GM19025 (cell line): ENCODE measurements around the gene SPATA13.

Source experiments
- ATAC-seq: cut with Tn5 transposase; IDR thresholded peaks from one replicate; pipeline ENCODE4 v1.9.1; 2021; ENCODE audit warnings: mild to moderate bottlenecking, low read depth, moderate library complexity; ENCODE audit not compliant: unreplicated experiment

The SPATA13 gene

DNA sequence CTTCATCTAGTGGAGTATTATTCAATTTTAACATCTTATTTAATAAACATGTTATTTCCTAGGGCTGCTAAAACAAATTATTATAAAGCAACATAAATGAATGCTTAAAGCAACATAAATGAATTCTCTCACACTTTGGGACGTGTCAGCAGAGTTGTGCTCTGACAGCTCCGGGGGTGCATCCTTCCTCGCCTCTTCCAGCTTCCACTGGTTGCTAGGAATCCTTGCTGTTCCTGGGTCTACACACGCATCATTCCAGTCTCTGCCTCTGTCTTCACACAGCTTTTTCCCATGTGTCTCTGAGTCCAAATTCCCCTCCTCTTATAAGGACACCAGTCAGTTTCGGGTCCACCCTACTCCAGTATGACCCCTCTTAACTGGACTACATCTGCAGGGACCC is 21.6 kb upstream of the SPATA13 start:
- no peak for ATAC-seq

DNA sequence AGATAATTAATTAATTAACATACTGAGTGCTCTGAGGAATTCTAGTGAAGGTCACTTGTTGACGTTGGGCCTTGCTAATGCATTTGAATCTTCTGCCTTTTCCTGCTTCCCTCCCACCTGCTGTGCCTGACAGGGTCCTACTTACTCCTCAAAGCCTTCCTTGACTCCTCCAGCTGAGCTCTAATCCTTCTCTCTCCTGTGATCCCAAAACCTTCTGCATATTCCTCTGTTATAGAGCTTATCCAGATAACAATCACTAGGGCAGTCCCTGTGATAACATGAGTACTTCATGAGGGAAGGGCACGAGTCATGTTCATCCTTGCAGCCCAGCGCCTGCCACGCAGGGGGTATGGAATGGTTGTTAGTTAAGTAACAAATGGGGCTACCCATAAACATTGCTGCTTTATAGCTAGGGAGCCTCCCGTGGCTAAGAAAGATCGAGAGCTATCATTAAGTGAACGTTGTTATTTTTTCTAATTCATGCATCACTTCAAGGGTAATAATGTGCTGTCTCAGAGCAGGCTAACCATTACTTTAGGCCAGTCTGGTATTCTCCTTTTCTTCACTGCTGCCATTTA is 19.1 kb upstream of the SPATA13 start:
- no peak for ATAC-seq

DNA sequence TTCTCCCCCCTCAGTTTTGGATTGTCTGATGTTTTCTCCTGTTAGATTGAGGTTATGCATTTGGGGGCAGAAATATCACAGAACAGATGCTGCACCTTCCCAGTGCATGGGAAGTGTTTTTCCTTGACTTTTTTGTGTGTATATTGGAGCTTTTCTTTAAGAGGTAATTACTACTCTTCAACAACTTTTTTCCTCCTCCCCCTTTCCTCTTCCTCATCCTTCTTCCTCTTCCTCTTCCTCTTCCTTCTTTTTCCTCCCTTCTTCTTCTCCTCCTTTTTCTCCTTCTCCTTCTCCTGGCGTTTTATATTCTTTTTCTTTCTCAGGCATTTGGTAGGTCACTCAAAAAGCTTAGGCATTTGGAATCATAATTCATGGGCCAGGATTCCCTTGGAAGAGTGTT is 18.1 kb upstream of the SPATA13 start:
- ATAC-seq, result no peak

DNA sequence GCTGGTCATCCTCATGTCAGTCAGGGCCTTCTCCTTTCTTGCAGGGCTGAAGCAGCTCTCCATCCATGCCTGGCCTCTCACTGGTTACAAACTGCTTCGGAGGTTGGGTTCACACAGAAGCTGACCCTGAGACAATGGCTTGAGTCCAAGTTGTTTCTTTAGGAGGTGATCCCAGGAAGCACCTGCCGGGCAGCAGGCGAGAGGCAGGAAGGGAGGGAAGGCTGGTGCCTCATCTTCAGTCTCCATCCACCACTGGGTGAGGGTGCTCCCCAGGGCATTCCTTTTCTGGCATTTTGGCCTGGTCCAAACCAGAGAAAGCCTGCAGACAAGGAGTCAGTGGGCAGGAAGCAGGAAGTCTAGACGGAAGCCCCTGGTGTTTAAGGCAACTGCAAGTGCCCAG is 17.6 kb upstream of the SPATA13 start:
- no peak for ATAC-seq

DNA sequence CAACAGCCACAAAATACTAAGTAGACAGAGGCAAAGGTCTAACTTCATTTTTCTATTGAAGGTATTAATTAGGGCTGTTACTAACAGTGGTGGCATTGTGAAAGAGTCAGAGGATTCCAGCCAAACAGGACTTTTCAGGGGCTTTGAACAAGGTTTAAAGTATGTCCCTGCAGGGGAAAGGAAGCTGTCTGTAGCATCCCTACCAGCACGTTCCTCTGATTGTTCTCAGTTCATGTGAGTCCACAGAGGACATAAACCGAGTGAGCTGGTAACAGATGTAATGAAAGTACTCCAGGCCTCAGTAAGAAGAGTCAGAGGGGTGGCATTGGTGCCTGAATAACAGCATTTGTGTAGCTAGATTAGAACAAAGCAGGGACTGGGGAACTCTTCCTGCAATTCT is 15.3 kb upstream of the SPATA13 start:
- no peak for ATAC-seq

DNA sequence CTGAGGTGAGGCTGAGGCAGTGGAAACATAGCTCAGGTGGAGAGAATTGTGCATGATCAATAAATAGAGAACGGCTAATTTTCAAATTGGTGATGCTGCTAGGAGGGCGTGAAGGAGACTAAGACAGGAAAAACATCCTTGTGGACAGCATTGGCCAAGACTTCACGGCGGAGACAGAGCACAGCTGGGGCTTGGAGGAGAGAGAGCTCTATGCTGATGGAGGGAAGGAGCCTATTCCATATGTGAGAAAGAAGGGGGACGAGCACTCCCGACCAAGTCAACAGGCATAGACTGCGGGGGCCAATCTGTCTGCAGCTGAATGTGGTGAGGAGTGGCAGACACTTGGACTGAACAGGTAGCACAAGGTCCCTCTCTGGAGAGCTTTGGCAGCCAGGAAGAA is 14.8 kb upstream of the SPATA13 start:
- ATAC-seq, result no peak

DNA sequence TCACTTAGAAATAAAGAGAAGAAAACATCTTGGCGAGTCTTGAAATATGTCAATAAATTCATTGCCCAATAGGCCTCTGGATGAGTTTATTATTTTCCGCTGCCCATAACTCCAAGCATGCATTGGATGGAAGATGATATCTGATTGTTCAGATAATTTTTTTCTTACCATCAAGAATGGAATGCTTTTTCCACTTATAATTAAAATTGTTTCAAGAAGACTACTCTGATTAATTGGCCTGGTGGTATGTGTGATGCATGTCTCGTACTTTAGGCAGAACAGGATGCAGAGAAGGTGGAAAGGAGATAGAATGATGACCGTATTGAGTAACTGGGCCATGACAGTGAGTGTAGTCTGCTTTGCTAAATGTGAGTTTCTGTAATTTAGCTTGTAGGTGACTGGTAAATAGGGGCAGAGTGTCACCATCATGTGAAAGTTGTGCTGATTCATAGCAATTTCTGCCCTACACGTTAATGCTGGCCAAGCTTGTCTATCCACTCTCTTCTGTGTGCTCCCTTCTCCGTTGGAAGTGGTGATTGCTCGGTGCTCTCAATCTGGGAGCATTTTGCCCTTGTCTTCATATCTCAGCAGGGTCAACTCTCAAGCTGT is 13.5 kb upstream of the SPATA13 start:
- ATAC-seq, result no peak

DNA sequence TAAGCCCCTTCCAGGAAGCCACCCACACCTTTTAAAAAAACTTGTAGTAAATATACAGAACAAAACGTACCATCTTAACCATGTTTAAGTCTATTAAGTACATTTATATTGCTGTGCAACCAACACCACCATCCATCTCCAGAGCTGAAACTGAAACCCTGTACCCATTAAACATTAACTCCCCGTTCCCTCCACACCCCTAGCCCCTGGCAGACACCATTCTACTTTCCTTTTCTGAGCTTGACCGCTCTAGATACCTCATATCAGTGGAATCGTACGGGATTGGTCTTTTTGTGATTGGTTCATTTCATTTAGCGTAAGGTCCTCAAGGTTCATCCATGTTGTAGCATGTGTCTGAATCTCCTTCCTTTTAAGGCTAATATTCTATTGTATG is 13.0 kb upstream of the SPATA13 start:
- ATAC-seq, result no peak

DNA sequence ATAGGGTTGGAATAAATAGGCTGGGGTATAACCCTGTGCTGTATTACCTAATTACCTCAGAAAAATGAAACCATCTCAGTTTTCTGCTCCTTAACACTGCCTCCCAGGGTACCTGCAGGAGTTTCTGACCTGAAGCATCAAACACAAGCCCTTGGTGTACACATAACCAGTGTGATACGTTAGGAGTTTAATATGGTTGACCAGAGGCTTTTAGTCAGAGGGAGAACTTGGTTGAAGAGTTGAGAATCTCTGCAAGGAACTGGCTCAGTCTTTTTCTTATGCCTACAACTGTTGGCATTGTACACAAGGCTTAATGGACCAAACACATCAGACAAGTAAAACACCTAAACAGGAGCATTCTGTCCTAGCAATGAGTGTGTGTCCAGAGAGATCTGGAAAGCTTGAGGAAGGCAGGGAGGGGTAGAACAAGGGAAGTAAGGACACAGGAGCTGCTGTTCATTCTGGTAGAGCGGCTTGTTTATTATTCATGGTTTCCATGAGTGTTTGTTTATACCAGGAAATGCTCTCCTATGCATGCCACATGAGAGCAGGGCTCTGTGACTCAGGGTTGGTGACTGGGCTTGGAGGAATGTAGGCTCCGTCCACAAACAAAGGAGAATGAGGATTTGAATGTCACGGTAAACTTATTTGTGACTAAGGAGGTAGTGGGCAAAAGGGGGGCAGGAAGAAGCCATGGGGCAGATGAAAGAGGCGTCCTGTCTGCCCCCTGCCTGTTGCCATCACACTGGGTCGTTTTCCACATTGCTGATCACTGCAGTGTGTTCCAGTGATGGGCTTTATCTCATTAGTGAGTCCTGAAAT is 11.9 kb upstream of the SPATA13 start:
- ATAC-seq, result no peak

DNA sequence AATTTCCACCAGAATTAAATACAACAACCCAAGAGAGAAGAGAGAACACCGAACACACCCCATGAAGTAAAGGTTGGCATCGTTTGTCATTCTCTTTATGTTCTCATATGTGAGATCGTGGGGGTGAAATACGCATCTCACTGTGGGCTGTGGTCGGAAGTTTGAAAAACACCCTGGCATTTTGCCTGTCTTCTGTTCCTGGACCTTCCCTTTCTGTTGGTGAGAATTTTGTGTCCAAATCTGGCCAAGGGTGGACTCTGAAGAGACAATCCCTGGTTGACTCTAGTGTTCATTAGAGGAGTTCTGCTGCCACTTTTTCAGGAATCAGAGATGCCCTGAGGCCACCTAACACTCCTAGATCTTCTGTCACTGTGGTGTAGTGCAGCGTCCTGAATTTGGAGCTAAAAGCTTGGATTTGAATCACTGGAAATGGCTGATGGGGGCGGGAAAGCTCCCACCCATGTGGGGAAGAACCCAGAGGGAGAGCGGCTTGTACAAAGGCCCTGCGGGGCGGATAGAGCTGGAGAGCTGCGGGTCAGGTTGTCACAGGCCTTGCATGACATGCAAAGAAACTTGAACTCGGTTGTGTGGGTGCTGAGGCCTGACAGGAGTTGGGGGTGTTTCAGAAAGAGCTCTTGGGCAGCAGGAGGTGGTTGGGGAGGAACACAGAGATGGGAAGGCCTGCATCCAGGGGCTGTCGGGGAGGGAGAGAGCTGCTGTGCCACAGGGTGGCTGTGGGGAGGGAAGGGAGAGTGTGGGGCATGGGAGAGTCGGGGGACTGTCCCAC is 11.1 kb upstream of the SPATA13 start:
- no peak for ATAC-seq

DNA sequence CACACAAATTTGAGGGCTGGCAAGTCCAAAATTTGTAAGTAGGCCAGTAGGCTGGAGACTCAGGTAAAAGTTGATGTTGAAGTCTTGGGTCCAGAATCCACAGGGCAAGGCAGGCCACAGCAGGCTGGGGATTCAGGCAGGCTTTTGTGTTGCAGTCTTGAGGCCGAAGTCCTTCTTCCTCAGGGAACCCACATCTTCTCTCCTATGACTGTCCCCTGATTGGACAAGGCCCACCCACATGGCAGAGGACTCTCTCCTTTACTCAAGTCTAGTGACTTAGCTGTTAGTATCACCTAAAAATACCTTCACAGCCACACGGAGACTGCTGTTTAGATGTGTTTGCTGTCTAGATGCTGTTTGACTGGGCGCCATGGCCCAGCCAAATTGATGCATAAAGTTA is 9.9 kb upstream of the SPATA13 start:
- no peak for ATAC-seq

DNA sequence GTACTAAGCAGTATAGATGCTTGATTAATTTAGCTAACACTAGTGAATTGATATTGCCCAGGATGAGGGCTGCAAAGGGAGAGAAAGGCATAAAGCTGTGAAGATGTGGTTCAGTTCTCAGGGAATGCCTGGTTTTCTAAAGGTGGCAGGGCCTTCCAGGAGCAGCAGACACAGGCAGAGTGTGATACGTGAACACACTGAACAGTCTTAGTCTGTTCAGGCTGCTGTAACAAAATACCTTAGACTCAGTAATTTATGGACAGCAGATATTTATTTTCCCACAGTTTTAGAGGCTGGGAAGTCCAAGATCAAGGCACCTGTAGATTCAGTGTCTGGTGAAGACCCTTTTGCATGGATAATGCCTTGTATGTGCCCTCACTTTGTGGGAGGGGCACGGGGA is 8.7 kb upstream of the SPATA13 start:
- no peak for ATAC-seq

DNA sequence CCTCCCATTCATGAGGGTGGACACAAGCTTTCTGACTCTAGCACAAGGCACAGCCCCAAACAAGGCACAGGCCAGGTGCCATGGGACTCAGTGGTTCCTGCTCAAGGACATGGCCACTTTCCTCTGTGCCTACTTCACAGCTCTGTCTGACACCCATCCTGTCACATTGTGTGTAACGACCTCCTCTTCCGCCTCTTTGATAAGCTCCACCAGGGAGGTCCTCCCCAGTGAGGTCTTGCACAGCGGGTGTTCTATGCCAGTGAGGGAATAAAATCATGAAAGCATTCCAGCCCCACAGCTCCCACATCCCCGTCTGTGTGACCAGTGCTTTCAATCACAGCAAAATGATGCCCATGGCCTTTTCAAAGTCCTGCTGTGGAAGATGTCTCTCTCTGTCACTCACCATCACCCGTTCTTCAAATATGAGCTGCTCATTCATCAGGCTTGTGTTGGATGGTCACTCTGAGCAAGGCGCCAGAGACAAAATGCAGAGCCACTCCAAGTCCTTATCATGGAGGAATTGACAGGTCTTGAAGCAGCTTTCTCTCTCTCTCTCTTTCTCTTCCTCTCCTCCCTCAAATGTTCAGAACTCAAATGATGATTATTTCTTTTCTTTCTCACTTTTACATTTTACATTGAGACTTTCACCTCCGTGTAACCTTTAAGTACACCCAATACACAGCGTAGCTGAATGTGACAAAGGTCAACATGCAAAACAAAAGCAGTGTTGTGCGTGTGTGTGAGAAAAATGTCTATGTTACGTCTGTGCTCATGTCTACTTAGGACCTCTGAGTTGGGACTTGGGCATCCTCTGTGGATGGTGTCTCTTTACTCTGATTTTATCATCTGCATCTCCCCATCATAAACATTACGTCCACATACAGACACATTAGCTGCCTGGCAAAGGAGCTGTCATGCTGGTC is 8.0 kb upstream of the SPATA13 start:
- ATAC-seq, result no peak

DNA sequence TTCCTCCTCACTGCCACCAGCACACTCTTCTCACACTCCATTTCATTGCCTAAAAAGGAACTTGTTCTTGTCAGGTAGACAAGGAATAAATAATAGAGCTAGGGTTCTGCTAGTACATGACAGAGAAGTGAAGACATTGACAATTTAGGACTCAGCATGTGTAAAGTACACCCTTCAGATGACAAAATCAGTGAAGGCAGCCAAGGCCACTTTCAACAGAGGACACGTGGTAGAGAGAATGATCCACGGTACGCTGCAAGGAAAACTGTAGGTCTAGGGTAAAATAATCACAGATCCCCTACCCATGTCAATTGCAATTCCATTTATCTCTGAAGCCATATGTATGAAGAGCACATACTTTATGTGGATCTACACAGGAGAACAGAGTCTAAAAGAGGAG is 7.2 kb upstream of the SPATA13 start:
- ATAC-seq, result no peak

DNA sequence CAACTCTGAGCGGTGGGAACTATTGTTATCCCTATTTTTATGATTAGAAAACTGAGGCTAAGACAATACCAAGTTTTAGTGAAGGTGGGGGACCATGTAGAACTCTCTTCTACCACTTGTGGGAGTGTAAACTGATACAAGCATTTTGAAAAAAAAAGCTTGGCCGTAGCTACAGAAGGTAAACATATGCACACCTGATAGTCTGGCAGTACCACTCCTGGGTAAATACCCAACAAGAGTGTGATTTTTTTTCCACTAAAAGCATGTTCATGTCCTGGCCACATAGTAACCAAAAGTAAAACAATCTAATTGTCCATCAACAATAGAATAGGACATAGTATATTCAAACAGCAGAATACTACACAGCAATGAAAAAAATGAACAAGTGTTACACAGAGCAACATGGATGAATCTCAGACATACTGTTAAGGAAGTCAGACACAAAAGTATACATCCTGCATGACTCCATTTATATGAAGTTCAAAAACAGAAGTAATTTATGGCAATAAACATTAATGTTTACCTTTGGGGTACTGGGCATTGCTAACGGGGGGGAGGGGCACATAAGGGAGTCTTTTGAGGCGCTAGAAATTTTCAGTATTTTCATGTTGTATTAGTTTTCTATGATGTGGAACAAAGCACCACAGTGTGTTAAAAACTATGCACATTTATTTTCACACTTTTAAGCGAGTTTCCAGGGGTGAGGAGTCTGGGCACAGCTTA is 6.4 kb upstream of the SPATA13 start:
- no peak for ATAC-seq

DNA sequence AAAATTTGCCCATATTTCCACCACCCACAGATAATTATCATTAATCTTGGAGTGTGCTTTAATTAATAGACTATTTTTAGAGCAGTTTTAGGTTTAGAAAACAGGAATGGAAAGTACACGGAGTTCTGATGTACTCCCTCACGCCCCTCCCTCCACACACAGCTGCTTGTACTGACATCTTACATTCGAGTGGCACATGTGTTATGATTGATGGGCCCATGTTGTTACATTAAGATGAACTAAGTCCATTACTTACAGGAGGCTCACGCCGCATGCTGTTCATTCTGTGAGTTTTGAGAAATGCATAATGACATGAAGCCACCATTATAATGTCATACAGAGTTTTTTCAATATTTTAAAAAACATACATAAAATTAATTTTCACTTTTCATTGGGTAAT is 1.2 kb upstream of the SPATA13 start:
- ATAC-seq, result no peak

DNA sequence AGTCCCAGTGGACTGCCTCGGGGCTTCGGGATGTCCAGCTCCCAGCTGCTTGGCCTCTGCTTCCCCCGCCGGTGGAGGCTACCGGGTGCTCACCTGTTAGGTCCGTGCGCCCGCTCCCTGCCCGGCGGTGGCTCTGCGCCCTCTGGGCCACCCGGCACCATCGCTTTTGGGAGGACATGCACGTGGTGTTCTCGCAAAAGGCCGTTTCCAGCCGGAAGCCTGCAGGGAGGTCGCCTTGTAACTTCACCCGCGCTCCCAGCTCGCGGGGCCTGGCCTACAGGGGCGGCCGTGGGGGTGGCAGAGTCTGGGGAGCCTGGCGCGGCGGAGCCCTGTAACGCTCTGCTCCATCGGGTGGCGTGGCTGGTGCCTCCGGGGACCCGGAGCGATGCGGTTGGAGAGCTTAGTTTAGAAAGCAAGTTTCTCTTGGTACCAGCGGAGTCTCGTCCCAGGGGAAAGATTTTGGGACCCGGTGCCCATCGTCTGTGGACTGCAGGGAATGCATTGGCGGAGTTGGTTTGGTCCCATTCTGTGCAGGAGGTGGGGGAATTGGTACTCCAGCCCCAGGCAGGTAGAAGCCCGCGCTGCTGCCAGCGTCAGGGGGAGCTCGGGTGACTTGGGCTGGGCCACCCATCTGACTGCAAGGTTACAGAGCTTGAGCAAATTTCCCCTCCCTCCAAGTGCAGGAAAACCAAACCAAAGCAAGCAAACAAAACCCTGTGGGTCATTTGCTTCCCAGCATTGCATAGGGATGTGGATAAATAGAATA is 673 bp downstream of the SPATA13 start:
- peak; percentile 29 for ATAC-seq

DNA sequence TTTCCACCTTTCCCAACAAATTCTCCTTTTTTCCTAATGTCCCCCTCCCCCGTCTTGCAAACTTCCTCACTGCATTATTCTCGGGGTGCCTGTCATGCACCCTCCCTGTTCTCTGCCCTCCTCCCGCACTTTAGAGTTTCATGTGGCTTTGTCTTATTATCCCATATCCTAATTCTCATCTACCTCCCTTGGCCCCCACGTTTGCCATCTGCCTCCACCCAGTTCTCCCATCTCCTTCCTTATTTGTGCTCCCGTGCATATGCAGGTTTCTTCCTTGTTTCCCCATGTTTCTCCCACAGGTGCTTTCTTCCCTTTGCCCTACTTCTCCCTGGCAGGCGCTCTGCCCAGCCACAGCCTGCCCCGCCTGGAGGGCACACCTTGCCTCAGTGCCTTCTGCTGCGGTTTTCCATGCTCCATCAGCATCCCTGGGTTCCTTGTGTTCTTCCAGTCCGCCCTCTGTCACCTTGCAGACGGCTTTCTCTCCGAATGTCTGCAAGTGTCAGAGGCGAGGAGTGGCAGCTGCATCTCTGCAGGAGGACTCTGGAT is 1.5 kb downstream of the SPATA13 start:
- ATAC-seq, result no peak

DNA sequence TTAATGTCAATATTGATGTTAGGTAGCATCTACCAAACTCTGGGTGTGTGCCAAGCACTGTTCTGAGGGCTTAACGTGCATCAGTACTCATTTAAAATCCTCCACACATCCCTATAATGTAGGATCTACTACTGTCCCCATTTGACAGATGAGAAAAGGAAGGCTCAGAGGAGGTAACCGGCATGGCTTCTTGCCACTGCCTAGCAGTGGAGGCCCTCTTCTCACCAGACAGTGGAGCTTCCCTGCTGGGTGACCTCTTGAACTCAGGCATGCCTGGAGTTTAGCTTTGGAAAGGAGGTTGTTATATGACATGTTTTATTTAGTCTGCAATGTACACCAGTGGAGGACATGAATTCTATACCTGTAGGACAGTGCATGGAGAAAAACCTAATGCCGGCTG is 2.1 kb downstream of the SPATA13 start:
- no peak for ATAC-seq
